GM21390 (cell line): Measurements from ENCODE around the gene PRKD3.

Experiments used
- ATAC-seq: cut with Tn5 transposase; IDR thresholded peaks from one replicate; pipeline ENCODE4 v1.9.1; 2021; ENCODE audit not compliant: unreplicated experiment

PRKD3 gene

GRCh38 chr2:37324786-37325624, at the start of gene PRKD3:
Gene PRKD3, minus strand, starts transcription at chr2:37324833. Its CDS starts 8,309 bp downstream, at chr2:37316524.
- peak; percentile 70 for ATAC-seq

- ATAC-seq = no peak
These were observed 47.4 kb upstream of the PRKD3 start for GRCh38 chr2:37372000-37372399.

- ATAC-seq = no peak
These were observed 46.0 kb upstream of the PRKD3 start for GRCh38 chr2:37370666-37371065.

GRCh38 chr2:37367984-37368383, 43.4 kb upstream of the PRKD3 start:
- ATAC-seq = no peak

- ATAC-seq = no peak
These were observed 42.7 kb upstream of the PRKD3 start for GRCh38 chr2:37367310-37367709.

- ATAC-seq = no peak
These were observed 42.1 kb upstream of the PRKD3 start for GRCh38 chr2:37366773-37367172.

GRCh38 chr2:37365669-37366068, 41.0 kb upstream of the PRKD3 start:
- ATAC-seq = no peak

GRCh38 chr2:37364351-37364750, 39.7 kb upstream of the PRKD3 start:
- ATAC-seq = no peak

- ATAC-seq = no peak
These were observed 37.5 kb upstream of the PRKD3 start for GRCh38 chr2:37361994-37362698.

- no peak for ATAC-seq
These were observed 36.7 kb upstream of the PRKD3 start for GRCh38 chr2:37361216-37361815.

- no peak for ATAC-seq
These were observed 33.8 kb upstream of the PRKD3 start for GRCh38 chr2:37358466-37358865.

- no peak for ATAC-seq
These were observed 32.9 kb upstream of the PRKD3 start for GRCh38 chr2:37357530-37357929.

GRCh38 chr2:37357069-37357468, 32.4 kb upstream of the PRKD3 start:
- ATAC-seq = no peak

- ATAC-seq = no peak
These were observed 31.7 kb upstream of the PRKD3 start for GRCh38 chr2:37356299-37356698.

GRCh38 chr2:37355735-37356134, 31.1 kb upstream of the PRKD3 start:
- ATAC-seq = no peak

GRCh38 chr2:37354531-37354930, 29.9 kb upstream of the PRKD3 start:
- no peak for ATAC-seq

GRCh38 chr2:37350034-37350433, 25.4 kb upstream of the PRKD3 start:
- peak; percentile 61 for ATAC-seq

- ATAC-seq = no peak
These were observed 24.7 kb upstream of the PRKD3 start for GRCh38 chr2:37349231-37349860.

GRCh38 chr2:37348155-37348554, 23.5 kb upstream of the PRKD3 start:
- ATAC-seq = no peak

GRCh38 chr2:37344453-37345361, 20.1 kb upstream of the PRKD3 start, which contains the start of gene QPCT:
Gene QPCT, plus strand, starts transcription at chr2:37344630. Its CDS starts 102 bp downstream, at chr2:37344732.
- no peak for ATAC-seq
